A673 (cell line): Measurements from ENCODE around the gene LAMTOR4.

ENCODE experiments used
- EZH2 ChIP-seq: fragments of 200-600 bp; sonication (generic); IDR thresholded peaks from 2 replicates; pipeline ENCODE4 v1.6.1; 2017; ENCODE audit warnings: borderline replicate concordance, low read depth, mild to moderate bottlenecking, mixed read lengths, antibody characterized with exemption, low read length; ENCODE audit not compliant: poor library complexity, severe bottlenecking
- TF ChIP-seq, protein P1 (sequence below): fragments of 300-800, 200-600 bp; sonication (generic); conservative IDR thresholded peaks from 2 replicates; pipeline ENCODE4 v1.5.1; 2017; ENCODE audit warnings: low read depth, mild to moderate bottlenecking, antibody characterized with exemption, low read length, moderate library complexity, mixed read lengths

DNA sequence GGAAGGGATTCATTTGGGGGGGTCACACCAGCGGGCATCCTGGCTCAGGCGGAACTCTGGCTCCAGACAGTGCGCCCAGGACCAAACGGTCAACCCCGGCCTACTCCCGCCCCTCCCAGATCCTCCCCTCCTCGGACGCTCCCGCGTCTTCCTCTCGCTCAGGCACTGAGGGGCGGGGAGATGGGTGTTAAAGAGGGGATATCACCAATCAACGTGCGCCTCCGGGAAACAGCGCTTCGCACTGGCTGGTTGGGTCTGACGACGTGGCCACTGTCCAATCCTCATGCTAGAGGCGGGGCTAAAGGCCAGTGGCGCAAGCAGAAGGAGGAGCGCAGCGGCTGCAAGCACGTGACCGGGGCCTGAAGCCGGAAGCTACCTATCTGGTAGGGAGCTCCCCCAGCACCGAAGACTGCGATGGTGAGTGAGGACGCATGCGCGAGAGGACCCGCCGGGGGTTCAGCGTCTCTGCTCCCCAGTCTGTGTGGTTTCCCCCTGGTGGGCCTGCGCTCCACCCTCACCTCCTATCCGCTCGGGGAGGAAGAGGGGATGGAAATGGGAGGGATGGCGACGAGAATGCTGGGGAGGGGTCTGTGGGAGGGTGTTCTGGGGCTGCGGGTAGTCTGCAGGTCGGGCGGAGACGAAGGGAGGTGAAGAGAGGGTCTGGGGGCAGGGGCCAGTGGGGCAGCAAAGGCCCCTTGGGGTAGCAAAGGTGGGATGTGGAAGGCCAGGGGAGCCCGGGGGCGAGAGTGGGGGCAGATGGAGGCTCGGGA, at the start of gene LAMTOR4:
- TF ChIP-seq, protein P1, sequence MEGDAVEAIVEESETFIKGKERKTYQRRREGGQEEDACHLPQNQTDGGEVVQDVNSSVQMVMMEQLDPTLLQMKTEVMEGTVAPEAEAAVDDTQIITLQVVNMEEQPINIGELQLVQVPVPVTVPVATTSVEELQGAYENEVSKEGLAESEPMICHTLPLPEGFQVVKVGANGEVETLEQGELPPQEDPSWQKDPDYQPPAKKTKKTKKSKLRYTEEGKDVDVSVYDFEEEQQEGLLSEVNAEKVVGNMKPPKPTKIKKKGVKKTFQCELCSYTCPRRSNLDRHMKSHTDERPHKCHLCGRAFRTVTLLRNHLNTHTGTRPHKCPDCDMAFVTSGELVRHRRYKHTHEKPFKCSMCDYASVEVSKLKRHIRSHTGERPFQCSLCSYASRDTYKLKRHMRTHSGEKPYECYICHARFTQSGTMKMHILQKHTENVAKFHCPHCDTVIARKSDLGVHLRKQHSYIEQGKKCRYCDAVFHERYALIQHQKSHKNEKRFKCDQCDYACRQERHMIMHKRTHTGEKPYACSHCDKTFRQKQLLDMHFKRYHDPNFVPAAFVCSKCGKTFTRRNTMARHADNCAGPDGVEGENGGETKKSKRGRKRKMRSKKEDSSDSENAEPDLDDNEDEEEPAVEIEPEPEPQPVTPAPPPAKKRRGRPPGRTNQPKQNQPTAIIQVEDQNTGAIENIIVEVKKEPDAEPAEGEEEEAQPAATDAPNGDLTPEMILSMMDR: no peak
- TF ChIP-seq EZH2: no peak
